HG03045 (cell line): ENCODE results near the gene MDM2.
"Not testable (repeated sequence)": the region's sequence is repeated elsewhere in the genome, so short reads cannot be mapped to it uniquely, and the experiment has no call there.

Source experiments
- ATAC-seq: cut with Tn5 transposase; IDR thresholded peaks from one replicate; pipeline ENCODE4 v1.9.1; 2021; ENCODE audit warnings: mild to moderate bottlenecking, moderate library complexity; ENCODE audit not compliant: unreplicated experiment

Gene MDM2

DNA sequence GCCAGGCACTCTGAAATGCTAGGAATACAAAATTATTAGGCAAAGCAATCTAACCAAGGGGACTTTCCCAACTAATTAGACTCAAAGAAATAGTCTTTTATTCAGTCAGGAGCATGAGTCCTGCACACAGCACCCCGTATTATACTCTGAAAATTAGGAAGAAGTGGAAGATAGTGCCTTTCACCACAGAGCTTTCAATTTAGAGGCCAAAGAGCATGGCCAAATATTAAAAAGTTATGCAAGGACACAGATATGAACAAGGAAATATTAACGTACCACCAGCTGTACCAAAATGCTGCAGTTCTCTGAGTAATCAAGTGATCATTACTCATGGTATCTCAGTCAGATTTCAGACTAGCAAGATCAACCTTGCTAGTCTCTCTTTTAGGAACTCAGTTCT, 22.6 kb upstream of the MDM2 start:
- ATAC-seq = no peak

DNA sequence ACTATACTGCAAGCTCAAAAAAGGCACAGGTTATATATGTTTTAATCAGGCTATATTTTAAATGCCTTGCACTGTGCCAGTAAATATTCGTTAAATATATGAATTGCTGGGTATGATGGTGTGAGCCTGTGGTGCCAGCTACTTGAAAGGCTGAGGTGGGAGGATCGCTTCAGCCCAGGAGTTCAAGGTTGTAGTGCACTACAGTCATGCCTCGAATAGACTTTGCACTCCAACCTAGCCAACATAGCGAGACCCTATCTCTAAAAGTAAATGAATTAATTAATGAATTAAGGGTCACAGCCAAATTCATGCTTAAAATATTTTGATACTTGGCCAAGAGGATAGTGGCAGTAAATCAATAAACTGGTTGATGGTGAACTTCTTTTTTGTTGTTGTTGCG, 22.2 kb upstream of the MDM2 start:
- ATAC-seq = no peak

DNA sequence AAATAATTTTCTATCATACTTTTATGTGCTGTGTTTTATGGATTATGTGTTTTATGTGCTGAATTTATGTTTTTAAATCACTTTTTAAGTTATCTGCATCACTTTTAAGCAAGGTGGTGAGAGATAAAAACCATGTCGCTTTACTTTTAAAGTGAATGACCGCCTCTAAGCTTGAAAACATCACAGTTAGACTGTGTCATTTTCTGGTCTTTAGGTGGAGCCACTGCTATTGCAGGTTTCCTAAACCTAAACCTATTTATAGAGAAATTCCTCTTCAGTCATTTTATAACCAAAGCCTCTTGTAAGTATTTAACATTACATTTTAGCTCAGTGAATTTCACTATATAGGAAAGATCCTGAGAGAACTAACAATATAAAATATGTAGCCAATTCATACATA, 21.0 kb upstream of the MDM2 start:
- ATAC-seq = no peak

DNA sequence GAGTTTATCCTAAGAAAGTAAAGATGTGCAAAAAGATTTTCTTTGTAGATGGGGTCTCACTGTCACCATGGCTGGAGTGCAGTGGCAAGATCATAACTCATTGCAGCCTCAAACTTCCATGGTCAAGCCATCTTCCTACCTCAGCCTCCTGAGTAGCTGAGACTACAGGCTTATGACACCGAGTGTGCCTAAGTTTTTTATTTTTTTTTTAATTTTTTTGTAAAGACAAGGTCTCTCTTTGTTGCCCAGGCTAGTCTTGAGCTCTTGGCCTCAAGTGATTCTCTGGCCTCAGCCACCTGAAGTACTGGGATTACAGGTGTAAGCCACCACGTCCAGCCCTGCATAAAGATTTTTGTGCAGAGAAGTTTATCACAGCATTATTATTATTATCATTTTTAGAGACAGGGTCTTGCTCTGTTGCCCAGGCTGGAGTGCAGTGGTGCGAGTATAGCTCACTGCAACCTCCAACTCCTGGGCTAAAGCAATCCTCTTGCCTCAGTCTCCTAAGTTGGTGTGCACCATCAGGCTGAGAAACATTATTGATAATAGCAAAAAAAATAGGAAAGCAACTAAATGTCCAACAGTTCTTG, 19.3 kb upstream of the MDM2 start:
- no peak for ATAC-seq

DNA sequence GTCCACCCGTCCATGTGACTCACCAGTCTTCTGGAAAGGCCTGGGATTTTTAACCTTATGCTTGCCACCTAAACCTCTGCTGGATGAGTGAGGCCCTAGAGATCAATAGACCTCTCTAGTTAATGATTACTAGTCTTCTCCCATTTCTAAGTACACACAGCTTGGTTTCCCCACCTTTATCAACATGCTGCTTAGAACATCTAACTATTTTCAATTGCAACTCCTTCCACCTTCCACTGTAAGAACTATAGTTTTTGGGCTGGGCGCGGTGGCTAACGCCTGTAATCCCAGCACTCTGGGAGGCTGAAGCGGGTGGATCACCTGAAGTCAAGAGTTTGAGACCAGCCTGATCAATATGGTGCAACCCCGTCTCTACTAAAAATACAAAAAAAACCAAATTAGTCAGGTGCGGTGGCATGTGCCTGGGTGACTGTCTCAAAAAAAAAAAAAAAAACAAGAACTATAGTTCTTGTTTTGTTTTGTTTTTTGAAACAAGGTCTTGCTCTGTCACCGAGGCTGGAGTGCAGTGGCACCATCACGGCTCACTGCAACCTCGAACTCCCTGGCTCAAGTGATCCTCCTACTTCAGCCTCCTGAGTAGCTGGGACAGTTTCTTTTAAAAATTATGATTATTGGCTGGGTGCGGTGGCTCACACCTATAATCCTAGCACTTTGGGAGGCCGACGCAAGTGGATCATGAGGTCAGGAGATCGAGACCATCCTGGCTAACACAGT, 18.7 kb upstream of the MDM2 start:
- no peak for ATAC-seq

DNA sequence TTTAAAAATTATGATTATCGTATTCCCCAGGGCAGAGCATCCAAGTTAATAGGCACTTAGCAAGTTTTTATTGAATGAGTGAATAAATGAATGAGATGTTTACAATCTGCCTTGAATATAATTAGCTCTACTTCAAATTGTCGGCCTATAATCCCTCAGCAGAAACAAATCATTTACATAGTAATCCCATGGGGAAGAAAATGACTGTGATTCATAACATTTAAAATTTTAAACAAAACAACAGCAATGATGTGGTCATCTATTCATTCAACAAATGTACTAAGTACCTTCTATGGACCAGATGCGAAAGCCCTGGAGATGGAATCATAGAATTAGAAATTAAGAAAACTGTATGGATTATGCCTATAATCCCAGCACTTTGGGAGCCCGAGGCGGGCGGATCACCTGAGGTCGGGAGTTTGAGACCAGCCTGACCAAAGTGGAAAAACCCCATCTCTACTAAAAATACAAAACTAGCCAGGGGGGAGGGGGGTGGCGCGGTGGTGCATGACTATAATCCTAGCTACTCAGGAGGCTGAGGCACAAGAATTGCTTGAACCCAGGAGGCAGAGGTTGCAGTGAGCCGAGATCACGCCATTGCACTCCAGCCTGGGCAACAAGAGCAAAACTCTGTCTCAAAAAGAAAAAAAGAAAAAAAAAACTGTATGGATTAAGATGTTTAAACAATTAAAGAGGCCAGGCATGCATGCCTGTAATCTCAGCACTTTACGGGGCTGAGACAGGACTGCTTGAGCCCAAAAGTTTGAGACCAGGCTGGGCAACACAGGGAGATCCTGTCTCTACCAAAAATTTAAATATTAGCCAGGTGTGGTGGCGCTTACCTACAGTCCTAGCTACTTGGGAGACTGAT, 17.7 kb upstream of the MDM2 start:
- no peak for ATAC-seq

DNA sequence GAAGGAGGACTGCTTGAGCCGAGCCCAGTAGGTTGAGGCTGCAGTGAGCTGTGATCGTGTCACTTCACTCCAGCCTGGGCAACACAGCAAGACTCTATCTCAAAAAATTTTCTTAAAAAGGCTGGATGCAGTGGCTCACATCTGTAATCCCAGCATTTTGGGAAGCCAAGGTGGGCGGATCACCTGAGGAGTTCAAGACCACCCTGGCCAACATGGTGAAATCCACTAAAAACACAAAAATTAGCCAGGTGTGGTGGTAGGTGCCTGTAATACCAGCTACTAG, 17.1 kb upstream of the MDM2 start:
- no peak for ATAC-seq

DNA sequence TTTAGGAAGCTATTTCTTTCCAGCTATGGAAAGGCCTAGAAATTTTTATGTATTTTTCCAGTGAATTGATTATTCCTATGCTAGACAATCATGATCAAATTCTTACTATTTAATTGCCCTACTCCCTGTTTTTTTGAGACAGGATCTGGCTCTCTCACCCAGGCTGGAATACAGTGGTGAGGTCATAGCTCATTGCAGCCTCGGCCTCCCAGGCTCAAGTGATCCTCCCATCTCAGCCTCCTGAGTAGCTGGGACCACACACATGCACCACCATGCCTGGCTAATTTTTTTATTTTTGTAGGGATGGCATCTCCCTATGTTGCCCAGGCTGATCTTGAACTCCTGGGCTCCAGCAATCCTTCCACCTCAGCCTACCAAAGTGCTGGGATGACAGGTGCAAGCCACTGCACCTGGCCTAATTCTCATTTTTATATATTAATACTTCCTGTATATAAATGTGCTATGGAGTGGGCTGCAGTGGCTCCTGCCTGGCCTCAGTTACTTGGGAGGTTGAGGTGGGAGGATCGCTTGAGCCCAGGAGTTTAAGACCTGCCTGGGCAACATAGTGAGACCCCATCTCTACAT, 16.0 kb upstream of the MDM2 start:
- no peak for ATAC-seq

DNA sequence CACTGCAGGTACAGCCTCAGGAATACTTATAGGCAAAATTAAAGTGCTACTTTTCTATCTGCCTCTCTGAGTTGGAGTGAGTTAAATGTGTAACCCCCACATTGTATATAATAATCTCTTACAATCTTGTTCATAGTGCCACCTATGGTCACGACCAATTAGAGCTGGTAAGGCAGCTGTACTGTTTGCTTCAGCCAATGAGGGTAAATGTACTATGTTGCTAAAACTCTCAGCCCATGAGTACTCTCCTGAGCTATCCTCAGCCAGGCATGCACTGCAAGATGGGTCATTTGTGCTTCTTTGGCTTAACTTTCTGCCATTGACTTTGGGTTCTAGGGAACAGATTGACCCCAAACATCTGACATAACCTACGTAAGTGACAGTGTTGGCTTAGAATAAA, 15.0 kb upstream of the MDM2 start:
- ATAC-seq = peak; percentile 77

DNA sequence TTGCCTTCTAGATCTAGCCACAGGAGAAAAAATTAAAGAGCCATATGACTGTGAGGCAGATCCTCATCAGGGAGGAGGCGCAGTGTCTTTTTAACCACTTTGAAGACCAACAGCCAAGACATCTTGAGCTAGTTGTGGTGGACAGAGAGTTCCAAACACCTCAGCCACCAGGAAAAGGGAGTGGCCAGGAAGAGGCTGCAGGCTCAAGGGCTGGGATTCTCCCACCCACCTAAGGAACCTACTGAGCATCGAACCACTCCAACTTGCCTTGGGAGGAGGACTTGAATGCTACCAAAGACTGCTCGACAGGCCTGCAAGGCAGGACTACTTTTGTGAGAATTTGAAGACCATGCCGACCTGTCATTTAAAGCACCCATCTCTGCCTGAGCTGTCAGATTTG, 14.5 kb upstream of the MDM2 start:
- no peak for ATAC-seq

DNA sequence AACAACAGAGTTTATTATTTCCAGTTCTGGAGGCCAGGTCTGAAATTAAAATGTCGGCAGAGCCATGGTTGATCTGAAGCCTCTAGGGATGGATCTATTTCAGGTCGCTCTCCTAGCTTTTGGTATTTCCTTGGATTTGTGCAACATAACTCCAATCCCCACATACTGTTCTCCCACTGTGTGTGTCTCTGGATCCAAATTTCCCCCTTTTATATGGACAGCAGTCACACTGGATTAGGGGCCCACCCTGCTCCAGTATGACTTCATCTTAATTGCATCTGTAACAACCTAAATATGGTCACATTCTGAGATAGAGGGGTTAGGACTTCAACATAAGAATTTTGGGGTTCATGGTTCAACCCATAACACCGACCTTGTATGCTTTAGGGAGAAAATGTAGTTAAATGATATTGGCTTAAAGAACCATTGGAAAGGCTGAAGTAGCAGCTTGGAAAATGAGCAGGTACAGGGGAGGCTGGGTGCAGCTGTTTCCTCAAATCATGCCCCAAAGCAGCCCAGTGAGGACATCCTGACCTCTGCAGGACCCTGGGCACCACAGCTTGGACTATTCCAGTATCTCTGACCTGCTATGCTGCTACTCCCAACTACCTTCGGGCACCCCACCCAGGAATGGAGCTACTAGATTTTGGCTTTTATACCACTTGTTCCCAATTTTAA, 13.9 kb upstream of the MDM2 start:
- ATAC-seq = no peak

DNA sequence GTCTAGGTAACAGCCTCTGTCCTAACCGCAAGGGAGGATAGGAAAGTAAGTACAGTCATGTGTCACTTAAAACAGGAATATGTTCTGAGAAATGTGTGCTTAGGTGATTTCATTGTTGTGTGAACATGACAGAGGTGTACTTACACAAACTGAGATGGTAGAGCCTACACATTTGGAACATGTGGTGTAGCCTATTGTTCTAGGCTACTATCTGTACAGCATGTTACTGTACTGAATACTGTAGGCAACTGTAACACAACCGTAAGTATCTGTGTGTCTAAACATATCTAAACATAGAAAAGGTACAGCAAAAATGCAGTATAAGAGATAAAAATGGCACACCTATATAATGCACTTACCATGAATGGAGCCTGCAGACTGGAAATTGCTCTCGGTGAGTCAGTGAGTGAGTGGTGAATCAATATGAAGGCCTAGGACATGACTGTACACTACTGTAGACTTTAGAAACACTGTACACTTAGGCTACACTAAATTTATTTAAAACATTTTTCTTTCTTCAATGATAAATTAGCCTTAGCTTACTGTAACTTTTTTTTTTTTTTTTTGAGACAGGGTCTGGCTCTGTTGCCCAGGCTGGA, 13.2 kb upstream of the MDM2 start:
- ATAC-seq = no peak

DNA sequence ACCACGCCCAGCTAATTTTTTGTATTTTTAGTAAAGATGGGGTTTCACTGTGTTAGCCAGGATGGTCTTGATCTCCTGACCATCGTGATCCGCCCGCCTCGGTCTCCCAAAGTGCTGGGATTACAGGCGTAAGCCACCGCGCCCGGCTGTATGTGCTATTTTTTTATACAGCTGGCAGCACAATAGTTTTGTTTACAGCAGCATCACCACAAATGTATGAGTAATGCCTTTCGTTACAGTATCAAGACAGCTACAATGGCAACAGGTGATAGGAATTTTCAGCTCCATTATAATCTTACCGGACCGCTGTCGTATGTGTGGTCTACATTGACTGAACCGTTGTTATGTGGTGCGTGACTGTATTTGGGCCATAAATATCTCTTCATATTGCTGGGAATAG, 11.6 kb upstream of the MDM2 start:
- ATAC-seq = no peak

DNA sequence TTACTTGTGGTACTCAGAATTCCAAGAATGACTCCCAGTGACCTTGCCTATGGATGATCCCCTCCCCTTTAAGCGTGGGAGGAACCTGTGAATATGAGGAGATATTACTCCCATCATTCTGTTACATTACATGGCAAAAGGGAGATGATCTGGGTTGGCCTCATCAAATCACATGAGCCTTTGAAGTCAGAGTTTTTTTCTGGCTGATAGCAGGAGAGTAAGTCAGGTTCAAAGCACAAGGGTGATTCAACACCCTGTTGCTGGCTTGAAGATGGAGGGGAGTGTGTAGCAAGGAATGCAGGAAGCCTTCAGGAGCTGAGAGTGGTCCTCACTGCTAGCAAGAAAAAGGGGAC, 9.1 kb upstream of the MDM2 start:
- ATAC-seq = no peak

DNA sequence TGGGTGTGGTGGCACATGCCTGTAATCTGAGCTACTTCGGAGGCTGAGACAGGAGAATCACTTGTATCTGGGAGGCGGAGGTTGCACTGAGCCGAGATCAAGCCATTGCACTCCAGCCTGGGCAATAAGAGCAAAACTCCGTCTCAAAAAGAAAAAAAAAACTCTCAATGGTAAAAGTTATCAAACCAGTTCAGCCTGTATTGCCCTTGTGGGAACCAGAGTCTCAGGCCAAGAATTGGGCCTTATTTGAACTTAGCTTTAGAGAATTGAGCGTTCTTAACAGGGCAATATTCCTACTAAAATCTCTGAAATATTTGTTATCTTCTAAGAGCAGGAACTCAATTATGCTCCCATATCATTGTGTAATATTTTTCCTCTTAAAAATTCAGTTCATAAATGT, 7.7 kb upstream of the MDM2 start:
- ATAC-seq = no peak

DNA sequence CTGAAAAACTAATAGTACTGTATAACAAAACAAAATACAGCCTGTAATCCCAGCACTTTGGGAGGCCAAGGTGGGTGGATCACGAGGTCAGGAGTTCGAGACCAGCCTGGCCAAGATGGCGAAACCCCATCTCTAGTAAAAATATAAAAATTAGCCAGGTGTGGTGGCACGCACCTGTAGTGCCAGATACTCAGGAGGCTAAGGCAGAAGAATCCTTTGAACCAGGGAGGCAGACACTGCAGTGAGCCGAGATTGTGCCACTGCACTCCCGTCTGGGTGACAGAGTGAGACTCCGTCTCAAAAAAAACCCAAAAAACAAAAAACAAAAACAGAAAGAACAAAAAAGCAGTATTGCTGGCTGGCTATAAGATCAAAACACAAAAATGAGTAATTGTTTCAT, 6.9 kb upstream of the MDM2 start:
- ATAC-seq = not testable (repeated sequence)

DNA sequence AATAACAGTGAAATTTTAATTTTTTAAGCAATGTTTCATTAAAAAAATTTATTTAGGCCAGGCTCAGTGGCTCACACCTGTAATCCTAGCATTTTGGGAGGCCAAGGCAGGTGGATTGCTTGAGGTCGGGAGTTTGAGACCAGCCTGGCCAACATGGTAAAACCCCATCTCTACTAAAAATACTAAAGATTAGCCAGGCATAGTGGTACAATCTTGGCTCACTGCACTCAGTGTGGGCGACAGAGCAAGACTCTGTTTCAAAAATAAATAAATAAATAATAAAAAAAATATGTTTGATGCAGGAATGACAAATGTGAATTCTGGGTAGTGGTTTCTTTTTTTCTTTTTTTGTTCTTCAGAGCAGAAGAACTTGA, 5.6 kb upstream of the MDM2 start:
- ATAC-seq = not testable (repeated sequence)

DNA sequence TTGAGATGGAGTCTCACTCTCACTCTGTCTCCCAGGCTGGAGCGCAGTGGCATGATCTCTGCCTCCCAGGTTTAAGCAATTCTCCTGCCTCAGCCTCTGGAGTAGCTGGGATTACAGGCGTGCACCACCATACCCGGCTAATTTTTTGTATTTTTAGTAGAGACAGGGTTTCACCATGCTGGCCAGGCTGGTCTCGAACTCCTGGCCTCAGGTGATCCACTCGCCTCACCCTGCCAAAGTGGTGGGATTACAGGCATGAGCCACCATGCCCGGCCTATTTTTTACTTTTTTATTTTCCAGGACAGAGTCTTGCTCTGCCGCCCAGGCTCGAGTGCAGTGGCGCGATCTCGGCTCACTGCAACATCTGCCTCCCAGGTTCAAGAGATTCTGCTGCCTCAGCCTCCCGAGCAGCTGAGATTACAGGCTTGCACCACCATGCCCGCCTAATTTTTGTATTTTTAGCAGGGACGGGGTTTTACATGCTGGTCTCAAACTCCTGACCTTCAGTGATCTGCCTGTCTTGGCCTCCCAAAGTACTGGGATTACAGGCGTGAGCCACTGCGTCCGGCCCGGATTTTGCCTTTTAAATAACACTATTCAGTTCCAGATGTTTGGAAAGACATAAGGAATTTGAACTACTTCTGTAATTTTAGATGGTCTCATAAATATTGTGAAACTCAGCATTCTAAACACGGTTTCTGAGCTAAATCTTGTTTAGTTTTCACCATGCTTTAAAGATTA, 4.9 kb upstream of the MDM2 start:
- not testable (repeated sequence) for ATAC-seq

DNA sequence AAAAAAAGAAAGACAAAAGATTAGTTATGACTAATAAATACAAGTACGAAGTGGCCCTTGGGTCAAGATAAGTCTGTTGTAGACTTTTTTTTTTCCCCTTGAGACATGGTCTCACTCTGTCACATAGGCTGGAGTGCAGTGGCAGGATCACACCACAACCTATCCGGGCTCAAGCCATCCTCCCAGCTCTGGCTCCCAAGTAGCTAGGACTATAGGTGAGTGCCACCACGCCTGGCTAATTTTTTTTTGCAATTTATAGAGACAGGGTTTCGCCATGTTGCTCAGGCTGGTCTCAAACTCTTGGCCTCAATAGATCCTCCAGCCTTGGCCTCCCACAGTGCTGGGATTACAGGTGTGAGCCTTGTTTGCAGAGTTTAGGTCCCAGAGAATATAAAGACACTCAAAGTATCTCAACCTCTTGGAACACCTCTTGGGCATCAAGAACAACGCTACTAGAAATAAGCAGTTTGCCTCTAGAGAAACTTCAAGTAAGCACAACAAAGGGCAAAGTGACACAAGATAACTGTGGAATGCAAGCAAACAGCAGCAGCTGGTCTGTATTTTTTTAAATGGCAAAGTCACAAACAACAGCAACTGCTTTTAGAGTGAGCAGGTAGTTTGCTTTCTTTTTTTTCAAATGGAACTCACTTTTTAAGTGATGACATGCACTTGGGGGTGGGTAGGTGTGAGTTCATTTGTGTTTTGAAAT, 3.9 kb upstream of the MDM2 start:
- no peak for ATAC-seq
